Caco-2 (cell line): ENCODE measurements around the gene ATG10. TPM values are rescaled to one million over a fixed set of nuclear protein-coding genes. Genes with fewer than 3 reads are reported as not detected.
"Not testable (repeated sequence)": the region's sequence is repeated elsewhere in the genome, so short reads cannot be mapped to it uniquely, and the experiment has no call there.

ENCODE experiments used
- BruUV-seq: library from RNA; stranded (reverse); fragments of 400-500 nt; replicated peaks from 2 replicates; lab custom pipeline; 2021; lab: Mats Ljungman, UMichigan
- CTCF ChIA-PET: fragments of 300-600 bp; sonication (Branson Sonifier 250); formaldehyde crosslinking; loops from one replicate; lab custom pipeline; 2022; ENCODE audit warnings: antibody characterized with exemption; lab: Charles Lee
- POLR2A ChIA-PET: fragments of 300-600 bp; sonication (Branson Sonifier 250); formaldehyde crosslinking; loops from one replicate; lab custom pipeline; 2022; ENCODE audit warnings: antibody characterized with exemption; lab: Charles Lee
- DNase-seq, 2 experiments: peaks; one replicate each; pipeline versions ENCODE4 v3.0.0 to v3.0.0-alpha.2; 2020 to 2022
- H3K27me3 ChIP-seq: replicated peaks from 2 replicates; pipeline ENCODE4 v1.6.0; 2011; ENCODE audit warnings: low read length; ENCODE audit not compliant: control insufficient read depth, insufficient read depth
- H3K36me3 ChIP-seq: 2 replicates; pipeline ENCODE4 v1.5.1; 2011; ENCODE audit warnings: low read length; ENCODE audit not compliant: control insufficient read depth, insufficient read depth
- H3K4me1 ChIP-seq: fragments of 250-450 bp; sonication (Bioruptor Pico); 2 replicates; pipeline ENCODE4 v1.5.1; 2020; ENCODE audit warnings: mild to moderate bottlenecking
- H3K4me3 ChIP-seq: 2 replicates; pipeline ENCODE4 v1.5.1; 2011; ENCODE audit warnings: low read depth, mild to moderate bottlenecking, control low read depth, low read length
- H3K9me3 ChIP-seq: fragments of 250-450 bp; sonication (Bioruptor Pico); 2 replicates; pipeline ENCODE4 v1.5.1; 2020; ENCODE audit warnings: mild to moderate bottlenecking, moderate library complexity
- H3K27ac Mint-ChIP-seq: one replicate; pipeline ENCODE4 v1.8.0; 2022; ENCODE audit warnings: mixed read lengths; ENCODE audit not compliant: unreplicated experiment
- H3K27me3 Mint-ChIP-seq: one replicate; pipeline ENCODE4 v1.8.0; 2022; ENCODE audit warnings: mixed read lengths; ENCODE audit not compliant: insufficient read depth, unreplicated experiment
- H3K36me3 Mint-ChIP-seq: one replicate; pipeline ENCODE4 v1.8.0; 2022; ENCODE audit warnings: mild to moderate bottlenecking, mixed read lengths; ENCODE audit not compliant: insufficient read depth, unreplicated experiment
- H3K4me1 Mint-ChIP-seq: one replicate; pipeline ENCODE4 v1.8.0; 2022; ENCODE audit warnings: low read depth, mixed read lengths; ENCODE audit not compliant: unreplicated experiment
- H3K4me3 Mint-ChIP-seq: one replicate; pipeline ENCODE4 v1.8.0; 2022; ENCODE audit warnings: mild to moderate bottlenecking, moderate library complexity, mixed read lengths; ENCODE audit not compliant: unreplicated experiment
- H3K9me3 Mint-ChIP-seq: one replicate; pipeline ENCODE4 v1.8.0; 2022; ENCODE audit warnings: mixed read lengths; ENCODE audit not compliant: unreplicated experiment
- CTCF ChIP-seq, 2 experiments: fragments of 200-600 bp in 1 of 2; IDR thresholded peaks; 1 replicate in 1 of 2; 2 replicates in 1 of 2; pipeline versions ENCODE4 v1.5.1 to v1.8.0; 2011 to 2022; ENCODE audit warnings: antibody characterized with exemption in 1 of 2, control low read depth in 1 of 2, inconsistent platforms in 1 of 2, low read depth in 1 of 2, low read length in 1 of 2, mild to moderate bottlenecking in 1 of 2, moderate library complexity in 1 of 2; ENCODE audit not compliant: insufficient read depth in 1 of 2, severe bottlenecking in 1 of 2, unreplicated experiment in 1 of 2
- intact Hi-C: fragments of 100-400 bp; cut with micrococcal nuclease; formaldehyde crosslinking; loops from one replicate; pipeline ENCODE4 v1.10.0; 2022; ENCODE audit not compliant: unreplicated experiment
- total RNA-seq: library from RNA; stranded (reverse); gene quantifications from 2 replicates; pipeline ENCODE4 v1.2.3, GENCODE V29; 2022

Gene ATG10
- total RNA-seq, 1 experiment from 2014 or later, result 5.8 TPM

DNA sequence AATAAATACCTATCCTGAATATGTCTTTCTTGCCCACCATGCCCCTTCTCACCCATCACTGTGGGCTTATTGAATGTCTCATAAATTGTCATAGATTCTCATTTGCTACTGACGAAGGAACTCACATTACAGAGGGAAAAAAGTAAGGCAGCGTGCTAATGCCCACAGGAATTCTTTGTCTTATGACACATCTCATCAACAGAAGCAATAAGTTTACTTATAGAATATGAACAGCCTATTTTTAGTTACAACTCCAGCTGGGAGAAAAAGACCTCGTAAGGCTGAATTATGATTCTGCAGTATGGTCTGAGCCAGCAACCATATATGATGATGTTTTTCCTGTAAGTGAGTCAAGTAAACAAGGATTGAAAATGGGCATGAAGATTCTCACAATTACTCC is 22.4 kb upstream of the ATG10 start:
- no peak for DNase-seq
- BruUV-seq, result no TSS peak
- Mint-ChIP-seq H3K27ac (no peak overlapping the region), H3K36me3 (no peaks in the 10 kb centered on the region), H3K4me3 (no peak overlapping the region), H3K9me3 (no peaks in the 10 kb centered on the region), H3K4me1 (no peaks in the 10 kb centered on the region), H3K27me3 (no peaks in the 10 kb centered on the region)
- Histone ChIP-seq H3K4me1 (no peaks in the 10 kb centered on the region), H3K9me3 (no peaks in the 10 kb centered on the region), H3K4me3 (no peak overlapping the region), H3K27me3 (no peaks in the 10 kb centered on the region), H3K36me3 (no peaks in the 10 kb centered on the region)
- intact Hi-C loops, result no loop called here
- ChIA-PET POLR2A (no interaction called here), CTCF (no interaction called here)
- no peak for TF ChIP-seq CTCF (IDR thresholded peaks at IDR 0.05; ENCODE audit: insufficient read depth in 1 of 2, low read depth in 1 of 2, low read length in 1 of 2, severe bottlenecking in 1 of 2, unreplicated experiment in 1 of 2)

DNA sequence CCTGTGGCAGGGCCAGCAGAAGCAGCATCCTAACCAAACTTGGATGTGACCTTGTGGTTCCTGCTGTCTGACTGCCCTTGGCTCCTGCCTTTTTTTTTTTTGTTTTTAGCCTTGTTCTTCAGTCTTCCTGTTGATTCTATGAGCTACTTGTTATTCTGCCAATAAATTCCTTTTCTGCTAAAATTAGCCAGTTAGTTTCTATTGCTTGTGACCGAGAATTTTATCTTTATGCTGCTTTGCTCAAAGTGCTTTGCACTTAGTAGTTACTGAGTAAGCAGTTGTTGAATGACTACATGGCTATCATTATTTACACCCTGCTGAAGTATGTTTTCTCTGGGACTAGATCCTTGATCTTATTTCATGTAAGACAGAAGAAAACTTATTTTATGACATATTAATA is 20.8 kb upstream of the ATG10 start:
- H3K27me3 Mint-ChIP-seq, result no peaks in the 10 kb centered on the region
- BruUV-seq, result no TSS peak

DNA sequence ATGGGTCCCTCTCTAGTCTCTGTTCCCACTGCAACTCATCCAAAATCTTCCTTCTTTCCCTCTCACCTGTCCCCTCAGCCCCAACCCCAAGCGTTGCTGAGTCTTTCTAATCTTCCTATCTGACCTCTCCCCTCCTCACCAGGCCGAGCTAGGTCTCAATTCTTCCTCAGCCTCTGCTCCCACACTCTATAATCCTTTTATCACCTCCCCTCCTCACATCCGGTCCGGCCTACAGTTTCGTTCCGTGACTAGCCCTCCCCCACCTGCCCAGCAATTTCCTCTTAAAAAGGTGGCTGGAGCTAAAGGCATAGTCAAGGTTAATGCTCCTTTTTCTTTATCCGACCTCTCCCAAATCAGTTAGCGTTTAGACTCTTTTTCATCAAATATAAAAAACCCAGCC is 17.0 kb upstream of the ATG10 start:
- H3K36me3 ChIP-seq, POLR2A ChIA-PET, H3K36me3 Mint-ChIP-seq, BruUV-seq, H3K4me1 ChIP-seq, H3K4me3 ChIP-seq, H3K27ac Mint-ChIP-seq, CTCF ChIA-PET, H3K4me1 Mint-ChIP-seq, H3K27me3 ChIP-seq, H3K27me3 Mint-ChIP-seq, H3K4me3 Mint-ChIP-seq, DNase-seq, H3K9me3 Mint-ChIP-seq, H3K9me3 ChIP-seq, intact Hi-C loops: not testable (repeated sequence)

More for the DNA sequence above, 20.8 kb upstream of the ATG10 start:
- Mint-ChIP-seq H3K9me3 (no peaks in the 10 kb centered on the region), H3K27ac (no peak overlapping the region), H3K36me3 (no peaks in the 10 kb centered on the region), H3K4me3 (no peak overlapping the region), H3K4me1 (no peaks in the 10 kb centered on the region)
- Histone ChIP-seq H3K36me3 (no peaks in the 10 kb centered on the region), H3K9me3 (no peaks in the 10 kb centered on the region), H3K4me3 (no peak overlapping the region), H3K27me3 (no peaks in the 10 kb centered on the region), H3K4me1 (no peaks in the 10 kb centered on the region)
- TF ChIP-seq CTCF (IDR thresholded peaks at IDR 0.05; ENCODE audit: insufficient read depth in 1 of 2, low read depth in 1 of 2, low read length in 1 of 2, severe bottlenecking in 1 of 2, unreplicated experiment in 1 of 2), result no peak
- ChIA-PET CTCF (no interaction called here), POLR2A (no interaction called here)
- intact Hi-C loops, result no loop called here
- no peak for DNase-seq

GRCh38 chr5:81958129-81958528 is 13.7 kb upstream of the ATG10 start:
- H3K9me3 ChIP-seq, H3K36me3 ChIP-seq, H3K9me3 Mint-ChIP-seq, H3K4me1 Mint-ChIP-seq, POLR2A ChIA-PET, H3K4me1 ChIP-seq, H3K27me3 ChIP-seq, H3K27me3 Mint-ChIP-seq, DNase-seq, H3K4me3 Mint-ChIP-seq, H3K36me3 Mint-ChIP-seq, CTCF ChIA-PET, H3K4me3 ChIP-seq, H3K27ac Mint-ChIP-seq, BruUV-seq, intact Hi-C loops: not testable (repeated sequence)
